Lung (tissue), 12 donors: Measurements from ENCODE around the gene OAS1. TPM values are rescaled to one million over a fixed set of nuclear protein-coding genes. Genes with fewer than 3 reads are reported as not detected.

Source experiments
- ATAC-seq: fragments of 200-7000 bp; cut with Tn5 transposase; one replicate; pipeline ENCODE4 v1.9.1; 2020; ENCODE audit warnings: moderate number of reproducible peaks; ENCODE audit not compliant: insufficient read depth, low FRiP score
- DNase-seq, 3 donors: peaks; one replicate each; pipeline ENCODE4 v3.0.0-alpha.2; 2013 to 2017
- H3K27ac ChIP-seq, 2 donors: one replicate each; pipeline ENCODE4 v1.5.1; 2013; ENCODE audit warnings: mild to moderate bottlenecking in 2 of 2, moderate library complexity in 2 of 2, control low read depth in 1 of 2, inconsistent platforms in 1 of 2, low read depth in 1 of 2, low read length in 1 of 2
- H3K27me3 ChIP-seq, 3 donors: one replicate each; pipeline ENCODE4 v1.5.1; 2013; ENCODE audit warnings: low read length in 2 of 3; ENCODE audit not compliant: control insufficient read depth in 3 of 3, insufficient read depth in 3 of 3
- H3K36me3 ChIP-seq, 4 donors: one replicate each; pipeline ENCODE4 v1.5.1; 2013; ENCODE audit warnings: low read length in 4 of 4, mild to moderate bottlenecking in 1 of 4, moderate library complexity in 1 of 4; ENCODE audit not compliant: control insufficient read depth in 4 of 4, insufficient read depth in 4 of 4
- H3K4me1 ChIP-seq, 5 donors: one replicate each; pipeline ENCODE4 v1.5.1; 2013; ENCODE audit warnings: low read length in 5 of 5, mild to moderate bottlenecking in 2 of 5, moderate library complexity in 1 of 5; ENCODE audit not compliant: control insufficient read depth in 5 of 5, insufficient read depth in 5 of 5
- H3K4me3 ChIP-seq: one replicate; pipeline ENCODE4 v1.5.1; 2013; ENCODE audit warnings: mild to moderate bottlenecking, control low read depth, moderate library complexity
- H3K9ac ChIP-seq, 2 donors: one replicate each; pipeline ENCODE4 v1.5.1; 2013; ENCODE audit warnings: low read length in 2 of 2, control low read depth in 1 of 2; ENCODE audit not compliant: insufficient read depth in 1 of 2
- H3K9me3 ChIP-seq, 4 donors: one replicate each; pipeline ENCODE4 v1.5.1; 2013; ENCODE audit warnings: low read length in 3 of 4, mild to moderate bottlenecking in 1 of 4, moderate library complexity in 1 of 4; ENCODE audit not compliant: control insufficient read depth in 4 of 4, insufficient read depth in 3 of 4
- CTCF ChIP-seq: IDR thresholded peaks from 2 replicates; pipeline ENCODE4 v1.5.1; 2012; ENCODE audit warnings: mild to moderate bottlenecking; ENCODE audit errors: control extremely low read depth, extremely low read depth
- WGBS, 2 donors: extraction: QIAGEN DNeasy Blood & Tissue Kit; methylation state at CpG; one replicate each; pipeline ENCODE4 v1.1.7; 2013; 5-methylcytosine and 5-hydroxymethylcytosine counted together
- polyA plus RNA-seq, 2 donors: library from polyadenylated mRNA; stranded (reverse); fragments of 200-250 nt; gene quantifications; one replicate each; pipeline ENCODE4 v1.2.1, GENCODE V29; 2013
- total RNA-seq, 2 donors: library from RNA; depleted of rRNA in 1 of 2; stranded (reverse); fragments of >200 nt in 1 of 2; gene quantifications; one replicate each; pipeline ENCODE4 v1.2.1, GENCODE V29; 2014 to 2021
- donor health status: control.
- donor health status: control.
- donor health status: Bipolar disorder and iron deficiency.
- donor health status: healthy.
- donor health status: DM: yes; HTN: yes; CAD: no.

OAS1 gene
- total and polyA plus RNA-seq, 4 donors: 14.6 to 40.3 (median 18.5) TPM

- H3K9ac ChIP-seq: no peak overlapping the region
- no peak overlapping the region for H3K27ac ChIP-seq
- H3K27me3 ChIP-seq: peaks cover 0 to 2% (median 0%) of the 10 kb centered on the region in 3 donors
- WGBS, 2 donors: 88 to 92% methylated on average over 7 of the region's 7 CpGs
- TF ChIP-seq CTCF: no peak
- H3K36me3 ChIP-seq: no peaks in the 10 kb centered on the region
- H3K4me1 ChIP-seq: no peaks in the 10 kb centered on the region
- ATAC-seq (no peak), DNase-seq (no peak)
- no peak overlapping the region for H3K4me3 ChIP-seq
- H3K9me3 ChIP-seq: peaks cover 0 to 6% (median 0%) of the 10 kb centered on the region in 4 donors
These were observed 45.5 kb upstream of the OAS1 start for GRCh38 chr12:112861284-112861683.

- 68 to 69% methylated on average over 11 of the region's 11 CpGs for WGBS, 2 donors
- no peak for ATAC-seq
- Histone ChIP-seq H3K27me3 (no peaks in the 10 kb centered on the region), H3K9me3 (peaks cover 0 to 2% (median 0%) of the 10 kb centered on the region in 4 donors), H3K4me1 (no peaks in the 10 kb centered on the region), H3K27ac (no peak overlapping the region), H3K9ac (no peak overlapping the region), H3K36me3 (no peaks in the 10 kb centered on the region), H3K4me3 (no peak overlapping the region)
- TF ChIP-seq CTCF: no peak
- no peak for DNase-seq
These were observed 44.0 kb upstream of the OAS1 start for GRCh38 chr12:112862636-112863290.

GRCh38 chr12:112868459-112869041, 38.2 kb upstream of the OAS1 start:
- peak in 1 of 3 donors; percentile 10 for DNase-seq
- Histone ChIP-seq H3K9ac (no peak overlapping the region), H3K9me3 (peaks cover 0 to 4% (median 0%) of the 10 kb centered on the region in 4 donors), H3K27ac (no peak overlapping the region), H3K27me3 (no peaks in the 10 kb centered on the region), H3K36me3 (no peaks in the 10 kb centered on the region), H3K4me1 (no peaks in the 10 kb centered on the region), H3K4me3 (no peak overlapping the region)
- no peak for ATAC-seq
- no peak for TF ChIP-seq CTCF
- 62 to 77% methylated on average over 5 of the region's 5 CpGs for WGBS, 2 donors
